ENCODE results near the gene TPT1. TPM values are rescaled to one million over a fixed set of nuclear protein-coding genes. Genes with fewer than 3 reads are reported as not detected.
"Not testable (repeated sequence)": the region's sequence is repeated elsewhere in the genome, so short reads cannot be mapped to it uniquely, and the experiment has no call there.

Gene TPT1
- total and polyA plus RNA-seq, 7 donors, result 7,807 to 19,074 (median 12,417) TPM

DNA sequence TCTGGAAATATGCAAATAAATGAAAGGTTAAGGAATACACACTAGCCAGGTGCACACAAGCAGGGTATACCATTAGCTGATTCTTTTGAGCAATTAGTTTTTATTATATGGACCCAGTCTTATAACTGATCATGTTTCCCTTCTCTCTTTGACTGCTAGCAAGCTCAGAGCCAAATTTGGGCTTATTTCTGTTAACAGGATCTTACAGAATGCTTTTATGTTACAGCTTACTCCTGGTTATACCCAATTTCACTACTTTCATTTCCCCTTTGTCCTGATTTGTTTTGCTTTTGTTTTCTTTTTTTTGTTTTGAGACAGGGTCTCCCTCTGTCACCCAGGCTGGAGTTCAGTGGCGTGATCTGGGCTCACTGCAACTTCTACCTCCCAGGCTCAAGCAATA lies 12.9 kb upstream of the TPT1 start:
- ATAC-seq (no peak), DNase-seq (no peak)
- intact Hi-C loops (cut with DNase I), result no loop called here
- H3K4me1 ChIP-seq, result no peaks in the 10 kb centered on the region
- peaks cover 7 to 77% of the 10 kb centered on the region in 2 donors for H3K36me3 ChIP-seq (ENCODE audit: insufficient read depth in 1 of 2, low read depth in 1 of 2)
- no peak overlapping the region for H3K27ac ChIP-seq
- no peak overlapping the region for H3K4me3 ChIP-seq
- 91 to 97% (median 96%) methylated on average over 1 of the region's 1 CpG for WGBS, 3 donors
- TF ChIP-seq, protein P1, sequence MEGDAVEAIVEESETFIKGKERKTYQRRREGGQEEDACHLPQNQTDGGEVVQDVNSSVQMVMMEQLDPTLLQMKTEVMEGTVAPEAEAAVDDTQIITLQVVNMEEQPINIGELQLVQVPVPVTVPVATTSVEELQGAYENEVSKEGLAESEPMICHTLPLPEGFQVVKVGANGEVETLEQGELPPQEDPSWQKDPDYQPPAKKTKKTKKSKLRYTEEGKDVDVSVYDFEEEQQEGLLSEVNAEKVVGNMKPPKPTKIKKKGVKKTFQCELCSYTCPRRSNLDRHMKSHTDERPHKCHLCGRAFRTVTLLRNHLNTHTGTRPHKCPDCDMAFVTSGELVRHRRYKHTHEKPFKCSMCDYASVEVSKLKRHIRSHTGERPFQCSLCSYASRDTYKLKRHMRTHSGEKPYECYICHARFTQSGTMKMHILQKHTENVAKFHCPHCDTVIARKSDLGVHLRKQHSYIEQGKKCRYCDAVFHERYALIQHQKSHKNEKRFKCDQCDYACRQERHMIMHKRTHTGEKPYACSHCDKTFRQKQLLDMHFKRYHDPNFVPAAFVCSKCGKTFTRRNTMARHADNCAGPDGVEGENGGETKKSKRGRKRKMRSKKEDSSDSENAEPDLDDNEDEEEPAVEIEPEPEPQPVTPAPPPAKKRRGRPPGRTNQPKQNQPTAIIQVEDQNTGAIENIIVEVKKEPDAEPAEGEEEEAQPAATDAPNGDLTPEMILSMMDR (IDR thresholded peaks at IDR 0.05), result no peak
- no peaks in the 10 kb centered on the region for H3K27me3 ChIP-seq (ENCODE audit: insufficient read depth in 3 of 3, low read length in 2 of 3)
- H3K9me3 ChIP-seq, result no peaks in the 10 kb centered on the region

DNA sequence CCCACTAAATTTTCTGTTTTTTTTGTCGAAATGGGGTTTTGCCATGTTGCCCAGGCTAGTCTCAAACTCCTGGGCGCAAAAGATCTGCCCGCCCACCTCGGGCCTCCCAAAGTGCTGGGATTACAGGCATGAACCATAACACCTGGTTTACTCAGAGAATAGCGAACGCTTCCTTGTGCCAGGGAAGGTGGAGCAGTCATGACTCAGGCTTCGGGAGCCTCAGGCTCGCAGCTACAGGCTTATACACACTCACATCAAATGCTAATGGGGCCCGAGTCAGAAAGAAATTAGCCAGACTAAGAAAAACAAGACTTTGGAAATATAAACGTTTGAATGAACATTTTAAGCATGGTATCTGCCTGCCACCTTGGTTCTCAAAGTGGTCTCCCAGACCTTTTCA lies 11.0 kb upstream of the TPT1 start:
- DNase-seq, result no peak
- Histone ChIP-seq H3K9me3 (no peaks in the 10 kb centered on the region), H3K36me3 (ENCODE audit: insufficient read depth in 1 of 2, low read depth in 1 of 2) (peaks cover 4 to 89% of the 10 kb centered on the region in 2 donors), H3K27ac (no peak overlapping the region), H3K4me3 (no peak overlapping the region), H3K4me1 (no peaks in the 10 kb centered on the region), H3K27me3 (ENCODE audit: insufficient read depth in 3 of 3, low read length in 2 of 3) (no peaks in the 10 kb centered on the region)
- TF ChIP-seq, protein P1 (IDR thresholded peaks at IDR 0.05), result no peak
- ATAC-seq, result peak in 1 of 4 donors; percentile 18
- intact Hi-C loops (cut with DNase I), result no loop called here
- 84 to 87% (median 86%) methylated on average over 10 of the region's 10 CpGs for WGBS, 3 donors

DNA sequence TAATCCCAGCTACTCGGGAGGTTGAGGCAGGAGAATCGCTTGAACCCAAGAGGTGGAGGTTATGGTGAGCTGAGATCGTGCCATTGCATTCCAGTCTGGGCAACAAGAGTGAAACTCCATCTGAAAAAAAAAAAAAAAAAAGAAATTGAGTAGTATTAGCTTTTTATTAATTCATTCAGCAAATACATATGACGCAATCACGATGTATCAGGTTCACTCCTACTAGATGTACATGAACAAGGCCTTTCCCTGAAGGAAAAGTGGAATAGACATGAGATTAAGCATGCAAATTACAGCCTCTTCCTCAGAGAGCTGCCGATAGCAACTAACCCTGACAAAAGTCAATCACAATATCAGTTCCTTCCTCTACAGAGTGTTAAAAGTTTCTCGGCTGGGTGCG lies 9.2 kb upstream of the TPT1 start:
- intact Hi-C loops (cut with DNase I), result no loop called here
- 96 to 97% (median 97%) methylated on average over 8 of the region's 8 CpGs for WGBS, 3 donors
- TF ChIP-seq, protein P1 (IDR thresholded peaks at IDR 0.05), result no peak
- H3K36me3 ChIP-seq (ENCODE audit: insufficient read depth in 1 of 2, low read depth in 1 of 2), result peaks cover 4 to 89% of the 10 kb centered on the region in 2 donors
- ATAC-seq (no peak), DNase-seq (no peak)
- H3K4me3 ChIP-seq, result no peak overlapping the region
- H3K9me3 ChIP-seq, result no peaks in the 10 kb centered on the region
- no peaks in the 10 kb centered on the region for H3K4me1 ChIP-seq
- H3K27me3 ChIP-seq (ENCODE audit: insufficient read depth in 3 of 3, low read length in 2 of 3), result no peaks in the 10 kb centered on the region
- H3K27ac ChIP-seq, result no peak overlapping the region

DNA sequence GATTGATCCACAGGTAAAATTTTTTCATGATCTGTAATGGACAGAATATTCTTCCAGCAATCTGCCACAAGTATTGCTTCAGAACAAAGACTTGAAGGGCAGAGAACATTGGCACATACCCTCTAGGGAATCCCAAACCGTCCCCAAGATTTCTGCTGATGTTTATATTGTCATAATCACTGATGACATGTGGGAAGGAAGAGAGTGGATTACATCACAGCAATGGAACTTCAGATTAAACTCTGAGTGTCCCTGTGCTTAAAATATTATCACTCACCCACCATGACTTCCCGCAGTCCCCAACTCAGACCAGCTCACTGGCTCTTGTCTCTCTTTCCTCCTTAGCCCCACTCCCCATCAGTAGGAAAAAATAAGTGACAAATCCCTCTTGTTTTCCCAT lies 8.5 kb upstream of the TPT1 start:
- H3K36me3 ChIP-seq (ENCODE audit: insufficient read depth in 1 of 2, low read depth in 1 of 2), result peaks cover 4 to 89% of the 10 kb centered on the region in 2 donors
- peak; percentile 28 to 76 (median 39) for ATAC-seq

DNA sequence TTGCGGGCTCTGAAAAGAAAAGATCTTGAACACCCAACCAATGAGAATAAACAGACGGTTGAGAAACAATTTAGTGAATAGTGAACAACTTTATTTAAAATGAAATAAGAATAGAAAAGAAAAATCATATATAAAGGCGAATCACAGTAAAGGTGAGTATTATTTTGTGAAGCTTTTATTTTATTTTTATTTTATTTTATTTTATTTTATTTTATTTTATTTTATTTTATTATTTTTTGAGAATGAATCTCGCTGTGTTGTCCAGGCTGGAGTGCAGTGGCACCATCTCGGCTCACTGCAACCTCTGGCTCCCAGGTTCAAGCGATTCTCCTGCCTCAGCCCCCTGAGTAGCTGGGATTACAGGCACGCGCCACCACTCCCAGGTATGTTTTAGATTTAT lies 3.1 kb upstream of the TPT1 start:
- WGBS, 3 donors, result 95 to 96% (median 95%) methylated on average over 8 of the region's 8 CpGs
- ATAC-seq; H3K27me3 ChIP-seq (ENCODE audit: insufficient read depth in 3 of 3, low read length in 2 of 3); H3K4me3 ChIP-seq; intact Hi-C loops (cut with DNase I); H3K9me3 ChIP-seq; DNase-seq; H3K27ac ChIP-seq: not testable (repeated sequence)
- H3K36me3 ChIP-seq (ENCODE audit: insufficient read depth in 1 of 2, low read depth in 1 of 2), result peaks cover 1 to 63% of the 10 kb centered on the region in 2 donors
- peaks cover 16% of the 10 kb centered on the region for H3K4me1 ChIP-seq

More for the DNA sequence above, 8.5 kb upstream of the TPT1 start:
- 48 to 51% (median 51%) methylated on average over 2 of the region's 2 CpGs for WGBS, 3 donors
- no peak overlapping the region for H3K4me3 ChIP-seq
- H3K27me3 ChIP-seq (ENCODE audit: insufficient read depth in 3 of 3, low read length in 2 of 3), result no peaks in the 10 kb centered on the region
- TF ChIP-seq, protein P1 (IDR thresholded peaks at IDR 0.05), result no peak
- intact Hi-C loops (cut with DNase I), result no loop called here
- no peaks in the 10 kb centered on the region for H3K9me3 ChIP-seq
- no peaks in the 10 kb centered on the region for H3K4me1 ChIP-seq
- no peak for DNase-seq
- H3K27ac ChIP-seq, result peak overlapping the region; percentile 53

DNA sequence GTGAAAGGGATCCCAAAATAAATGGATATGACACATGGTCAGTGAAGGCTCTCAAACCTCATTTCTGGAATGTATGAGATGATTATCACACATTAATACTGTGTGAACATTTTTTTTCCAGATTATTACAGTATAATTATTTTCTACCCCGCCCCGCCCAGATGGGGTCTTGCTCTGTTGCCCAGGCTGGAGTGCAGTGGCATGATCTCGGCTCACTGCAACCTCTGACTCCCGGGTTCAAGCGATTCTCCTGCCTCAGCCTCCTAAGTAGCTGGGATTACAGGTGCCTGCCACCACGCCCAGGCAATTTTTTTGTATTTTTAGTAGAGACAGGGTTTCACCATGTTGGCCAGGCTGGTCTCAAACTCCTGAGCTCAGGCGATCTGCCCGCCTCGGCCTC lies 2.1 kb upstream of the TPT1 start:
- peaks cover 5 to 63% of the 10 kb centered on the region in 2 donors for H3K36me3 ChIP-seq (ENCODE audit: insufficient read depth in 1 of 2, low read depth in 1 of 2)
- intact Hi-C loops (cut with DNase I); ATAC-seq; H3K9me3 ChIP-seq; DNase-seq; H3K27me3 ChIP-seq (ENCODE audit: insufficient read depth in 3 of 3, low read length in 2 of 3); H3K4me3 ChIP-seq: not testable (repeated sequence)
- H3K4me1 ChIP-seq, result peaks cover 25% of the 10 kb centered on the region
- peak overlapping the region; percentile 98 for H3K27ac ChIP-seq
- WGBS, 3 donors, result 93 to 96% (median 94%) methylated on average over 9 of the region's 9 CpGs

DNA sequence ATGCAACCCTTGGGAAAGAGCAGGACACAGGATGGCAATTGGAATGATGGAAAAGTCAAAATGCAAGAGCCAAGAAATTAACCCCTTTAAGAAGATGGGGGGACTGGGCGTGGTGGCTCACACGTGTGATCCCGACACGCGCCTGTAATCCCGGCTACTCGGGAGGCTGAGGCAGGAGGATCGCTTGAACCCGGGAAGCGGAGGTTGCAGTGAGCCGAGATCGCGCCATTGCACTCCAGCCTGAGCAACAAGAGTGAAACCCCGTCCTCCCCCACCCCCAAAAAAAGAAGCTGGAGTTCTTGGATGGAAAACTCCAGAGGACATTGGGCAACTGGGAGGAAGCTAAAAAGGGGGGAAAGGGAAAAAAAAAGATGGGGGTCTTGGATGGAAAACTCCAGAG lies 1.7 kb upstream of the TPT1 start:
- DNase-seq; H3K9me3 ChIP-seq; ATAC-seq; H3K27me3 ChIP-seq (ENCODE audit: insufficient read depth in 3 of 3, low read length in 2 of 3); intact Hi-C loops (cut with DNase I): not testable (repeated sequence)
- 97% methylated on average over 14 of the region's 14 CpGs for WGBS, 3 donors
- Histone ChIP-seq H3K4me1 (peaks cover 30% of the 10 kb centered on the region), H3K27ac (peak overlapping the region; percentile 98), H3K4me3 (peak overlapping the region; percentile 80), H3K36me3 (ENCODE audit: insufficient read depth in 1 of 2, low read depth in 1 of 2) (peaks cover 6 to 63% of the 10 kb centered on the region in 2 donors)

All from psoas muscle (tissue), 8 donors.